Vagina (tissue), 2 donors: ENCODE data around the gene ZNF410.

Experiments
- CTCF ChIP-seq, 3 experiments: fragments of 450-650 bp in 2 of 3; fragments of 200-600 bp in 1 of 3; sonication (generic) in 1 of 3; IDR thresholded peaks; one replicate each; pipeline ENCODE4 v1.5.1; 2017 to 2019; ENCODE audit warnings: antibody characterized with exemption in 3 of 3, mild to moderate bottlenecking in 2 of 3, moderate library complexity in 2 of 3
- POLR2A ChIP-seq, 2 donors: fragments of 450-650 bp; IDR thresholded peaks; one replicate each; pipeline ENCODE4 v1.6.1; 2017; ENCODE audit warnings: antibody characterized with exemption in 2 of 2, mild to moderate bottlenecking in 2 of 2, moderate library complexity in 2 of 2
- POLR2AphosphoS5 ChIP-seq, 2 donors: sonication (generic); formaldehyde crosslinking; IDR thresholded peaks; one replicate each; pipeline ENCODE4 v1.9.0; 2017; ENCODE audit warnings: antibody characterized with exemption in 2 of 2, mild to moderate bottlenecking in 2 of 2, low read depth in 1 of 2; ENCODE audit not compliant: insufficient read depth in 1 of 2

DNA sequence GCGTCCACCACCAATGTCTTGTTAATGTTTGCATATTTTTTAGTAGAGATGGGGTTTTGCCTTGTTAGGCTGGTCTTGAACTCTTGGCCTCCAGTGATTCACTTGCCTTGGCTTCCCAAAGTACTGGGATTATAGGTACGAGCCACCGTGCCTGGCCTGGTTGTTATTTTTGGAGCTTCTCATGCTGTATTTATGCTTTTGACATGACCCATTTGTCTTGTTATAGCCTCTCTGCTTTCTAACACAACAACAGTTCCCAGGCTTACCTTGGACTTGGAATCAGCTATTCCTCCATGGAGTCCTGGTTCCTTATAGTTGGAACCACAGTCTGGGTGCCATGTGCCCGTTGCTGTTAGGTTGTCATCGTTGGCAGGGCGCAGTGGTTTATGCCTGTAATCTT lies 29.7 kb downstream of the ZNF410 start:
- no peak for TF ChIP-seq CTCF (IDR thresholded peaks at IDR 0.05)
- TF ChIP-seq POLR2A (IDR thresholded peaks at IDR 0.05): no peak
- no peak for TF ChIP-seq POLR2AphosphoS5 (IDR thresholded peaks at IDR 0.05; ENCODE audit: insufficient read depth in 1 of 2, low read depth in 1 of 2)
